ENCODE results near the gene DDX59.
A peak's percentile ranks its signal among the peaks of the same experiment; 100 is the strongest.

The DDX59 gene

GRCh38 chr1:200669314-200670241 is at the start of gene DDX59:
Gene DDX59, minus strand, starts transcription at chr1:200669907. Its CDS starts 3,167 bp downstream, at chr1:200666740.
- peak; percentile 92 for DNase-seq

GRCh38 chr1:200714504-200715187 is 44.9 kb upstream of the DDX59 start:
- no peak for DNase-seq

GRCh38 chr1:200710166-200710565 is 40.5 kb upstream of the DDX59 start:
- no peak for DNase-seq

- no peak for DNase-seq
Observed at GRCh38 chr1:200708769-200709168, 39.1 kb upstream of the DDX59 start.

GRCh38 chr1:200708161-200708560 is 38.5 kb upstream of the DDX59 start:
- no peak for DNase-seq

GRCh38 chr1:200707116-200707515 is 37.4 kb upstream of the DDX59 start:
- no peak for DNase-seq

- no peak for DNase-seq
Observed at GRCh38 chr1:200706111-200706814, 36.6 kb upstream of the DDX59 start.

- no peak for DNase-seq
Observed at GRCh38 chr1:200704986-200705500, 35.3 kb upstream of the DDX59 start.

GRCh38 chr1:200699871-200700270 is 30.2 kb upstream of the DDX59 start:
- peak; percentile 9 for DNase-seq

GRCh38 chr1:200694738-200695137 is 25.0 kb upstream of the DDX59 start:
- no peak for DNase-seq

- DNase-seq: no peak
Observed at GRCh38 chr1:200693327-200693726, 23.6 kb upstream of the DDX59 start.

GRCh38 chr1:200692316-200692715 is 22.6 kb upstream of the DDX59 start:
- DNase-seq: no peak

- no peak for DNase-seq
Observed at GRCh38 chr1:200686620-200687019, 16.9 kb upstream of the DDX59 start.

GRCh38 chr1:200684015-200684414 is 14.3 kb upstream of the DDX59 start:
- DNase-seq: no peak

- no peak for DNase-seq
Observed at GRCh38 chr1:200683298-200683697, 13.6 kb upstream of the DDX59 start.

- no peak for DNase-seq
Observed at GRCh38 chr1:200681231-200681630, 11.5 kb upstream of the DDX59 start.

GRCh38 chr1:200676829-200677228 is 7.1 kb upstream of the DDX59 start:
- no peak for DNase-seq

GRCh38 chr1:200675588-200675852 is 5.8 kb upstream of the DDX59 start:
- DNase-seq: no peak

GRCh38 chr1:200674838-200675587 is 5.3 kb upstream of the DDX59 start:
- no peak for DNase-seq

- no peak for DNase-seq
Observed at GRCh38 chr1:200673952-200674823, 4.5 kb upstream of the DDX59 start.

GRCh38 chr1:200671235-200671786 is 1.6 kb upstream of the DDX59 start:
- DNase-seq: no peak

All from NK-92 treated with Interleukin-12 subunit alpha and Interleukin-12 subunit beta, amount 100 ng/mL, for 24 hours (cell line).